Measurements from ENCODE around the gene HPCAL1. TPM values are rescaled to one million over a fixed set of nuclear protein-coding genes. Genes with fewer than 3 reads are reported as not detected.

The HPCAL1 gene
- total and polyA plus RNA-seq, 2 of the 4 experiments (the other 2 are of a cell fraction) = 8.2 to 33.7 TPM

DNA sequence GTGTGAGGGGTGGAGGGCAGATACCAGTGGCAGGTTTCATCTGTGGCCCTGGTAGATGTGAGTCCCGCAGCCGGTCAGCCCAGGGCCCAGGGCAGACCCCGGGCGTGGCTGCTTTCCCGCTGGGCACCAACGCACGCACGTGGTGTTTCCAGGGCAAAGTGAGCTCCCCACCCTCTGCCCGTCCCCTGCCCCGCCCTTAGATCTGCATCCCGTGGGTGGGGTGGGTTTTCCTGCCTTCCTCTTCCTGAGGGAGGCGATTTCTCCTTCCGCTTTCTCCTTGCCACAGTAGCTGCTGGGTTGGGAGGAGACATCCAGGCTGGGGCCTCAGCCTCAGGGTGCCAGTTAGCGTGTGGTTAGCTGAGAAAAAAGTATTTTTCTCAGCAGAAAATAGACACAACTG is 95.8 kb downstream of the HPCAL1 start:
- Histone ChIP-seq H3K4me1 (ENCODE audit: control insufficient read depth, insufficient read depth, low read length) (peaks cover 3% of the 10 kb centered on the region; the same call in 1 of the 2 replicates), H3K27me3 (ENCODE audit: control insufficient read depth, insufficient read depth, low read length) (no peaks in the 10 kb centered on the region), H3K14ac (replicated peaks; ENCODE audit: low read depth, low read length) (no peak overlapping the region), H3K36me3 (ENCODE audit: control insufficient read depth, insufficient read depth, low read length) (peaks cover 3% of the 10 kb centered on the region; the same call in 1 of the 2 replicates), H2BK20ac (ENCODE audit: low read depth, low read length) (no peak overlapping the region), H3K27ac (ENCODE audit: insufficient read depth, low read length) (no peak overlapping the region), H3K9me3 (ENCODE audit: control insufficient read depth, insufficient read depth, low read length) (no peaks in the 10 kb centered on the region), H2BK5ac (ENCODE audit: low read depth, low read length, poor library complexity, severe bottlenecking) (no peak overlapping the region), H3K23ac (ENCODE audit: low read depth, low read length) (no peak overlapping the region), H3K4ac (ENCODE audit: low read depth, low read length) (no peak overlapping the region), H4K91ac (ENCODE audit: insufficient read depth, low read depth, low read length) (no peak overlapping the region), H2BK15ac (ENCODE audit: low read depth, low read length) (no peak overlapping the region), H3K4me2 (ENCODE audit: low read depth, low read length) (no peak overlapping the region), H4K5ac (ENCODE audit: low read depth, low read length) (no peak overlapping the region), H3K9me1 (ENCODE audit: insufficient read depth, low read length) (peaks cover 9% of the 10 kb centered on the region), H3K4me3 (ENCODE audit: insufficient read depth, low read depth, low read length) (no peak overlapping the region), H3K79me1 (ENCODE audit: low read depth in 1 of 2, low read length in 2 of 2) (peaks cover 0 to 12% of the 10 kb centered on the region in 2 experiments; a peak in 2 of 4 replicates), H2AK9ac (replicated peaks; ENCODE audit: low read depth, low read length, poor library complexity) (no peak overlapping the region), H2AFZ (replicated peaks; ENCODE audit: low read length, poor library complexity) (no peak overlapping the region), H2AK5ac (ENCODE audit: low read depth, low read length) (no peak overlapping the region), H3K56ac (ENCODE audit: extremely low read depth, insufficient read depth, low read length) (no peak overlapping the region), H4K20me1 (ENCODE audit: insufficient read depth, low read length) (peaks cover 10% of the 10 kb centered on the region; the same call in 1 of the 2 replicates), H3K18ac (ENCODE audit: low read depth, low read length) (no peak overlapping the region), H3K9ac (ENCODE audit: low read depth, low read length) (no peak overlapping the region), H4K8ac (ENCODE audit: low read depth in 2 of 2, low read length in 2 of 2) (no peak overlapping the region), H2BK120ac (ENCODE audit: low read depth, low read length) (no peak overlapping the region)
- CTCF ChIA-PET = no interaction called here
- WGBS, 2 experiments (ENCODE audit: extremely low coverage in 2 of 2, insufficient read length in 1 of 2) = no CpG with 5 or more reads among the region's 14 CpGs
- ATAC-seq (ENCODE audit: low read depth) = no peak
- intact Hi-C loops (cut with micrococcal nuclease) = no loop called here
- BruUV-seq (replicated peaks) = no TSS peak
- in situ Hi-C loops (cut with MboI; ENCODE audit: low sequenced_read_pairs) = no loop called here
- POLR2A ChIA-PET (ENCODE audit: unreplicated experiment) = no interaction called here
- TF ChIP-seq RFX5 (IDR thresholded peaks at IDR 0.05; ENCODE audit: low read depth, low read length) = no peak
- TF ChIP-seq MAFK (IDR thresholded peaks at IDR 0.05; ENCODE audit: low read depth, low read length) = no peak
- TF ChIP-seq MXI1 (IDR thresholded peaks at IDR 0.05; ENCODE audit: borderline replicate concordance, low read depth, low read length) = no peak
- no peak for TF ChIP-seq RAD21 (IDR thresholded peaks at IDR 0.05; ENCODE audit: low read length)
- TF ChIP-seq BHLHE40 (IDR thresholded peaks at IDR 0.05; ENCODE audit: low read depth, low read length) = no peak
- no peak for TF ChIP-seq SMC3 (IDR thresholded peaks at IDR 0.05; ENCODE audit: low read depth, low read length)
- TF ChIP-seq, protein P1, sequence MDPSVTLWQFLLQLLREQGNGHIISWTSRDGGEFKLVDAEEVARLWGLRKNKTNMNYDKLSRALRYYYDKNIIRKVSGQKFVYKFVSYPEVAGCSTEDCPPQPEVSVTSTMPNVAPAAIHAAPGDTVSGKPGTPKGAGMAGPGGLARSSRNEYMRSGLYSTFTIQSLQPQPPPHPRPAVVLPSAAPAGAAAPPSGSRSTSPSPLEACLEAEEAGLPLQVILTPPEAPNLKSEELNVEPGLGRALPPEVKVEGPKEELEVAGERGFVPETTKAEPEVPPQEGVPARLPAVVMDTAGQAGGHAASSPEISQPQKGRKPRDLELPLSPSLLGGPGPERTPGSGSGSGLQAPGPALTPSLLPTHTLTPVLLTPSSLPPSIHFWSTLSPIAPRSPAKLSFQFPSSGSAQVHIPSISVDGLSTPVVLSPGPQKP (IDR thresholded peaks at IDR 0.05; ENCODE audit: borderline replicate concordance, low read depth, low read length) = no peak
- TF ChIP-seq USF2 (IDR thresholded peaks at IDR 0.05; ENCODE audit: low read depth, low read length) = no peak
- TF ChIP-seq, protein P2, sequence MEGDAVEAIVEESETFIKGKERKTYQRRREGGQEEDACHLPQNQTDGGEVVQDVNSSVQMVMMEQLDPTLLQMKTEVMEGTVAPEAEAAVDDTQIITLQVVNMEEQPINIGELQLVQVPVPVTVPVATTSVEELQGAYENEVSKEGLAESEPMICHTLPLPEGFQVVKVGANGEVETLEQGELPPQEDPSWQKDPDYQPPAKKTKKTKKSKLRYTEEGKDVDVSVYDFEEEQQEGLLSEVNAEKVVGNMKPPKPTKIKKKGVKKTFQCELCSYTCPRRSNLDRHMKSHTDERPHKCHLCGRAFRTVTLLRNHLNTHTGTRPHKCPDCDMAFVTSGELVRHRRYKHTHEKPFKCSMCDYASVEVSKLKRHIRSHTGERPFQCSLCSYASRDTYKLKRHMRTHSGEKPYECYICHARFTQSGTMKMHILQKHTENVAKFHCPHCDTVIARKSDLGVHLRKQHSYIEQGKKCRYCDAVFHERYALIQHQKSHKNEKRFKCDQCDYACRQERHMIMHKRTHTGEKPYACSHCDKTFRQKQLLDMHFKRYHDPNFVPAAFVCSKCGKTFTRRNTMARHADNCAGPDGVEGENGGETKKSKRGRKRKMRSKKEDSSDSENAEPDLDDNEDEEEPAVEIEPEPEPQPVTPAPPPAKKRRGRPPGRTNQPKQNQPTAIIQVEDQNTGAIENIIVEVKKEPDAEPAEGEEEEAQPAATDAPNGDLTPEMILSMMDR (conservative IDR thresholded peaks at IDR 0.05; ENCODE audit: low read depth, low read length) = no peak
- TF ChIP-seq NFE2L2 (IDR thresholded peaks at IDR 0.05; ENCODE audit: low read depth, low read length) = no peak
- no peak for TF ChIP-seq FOS (IDR thresholded peaks at IDR 0.05; ENCODE audit: low read depth, low read length)
- no peak for TF ChIP-seq POLR2A (IDR thresholded peaks at IDR 0.05; ENCODE audit: low read depth, low read length)
- TF ChIP-seq RCOR1 (IDR thresholded peaks at IDR 0.05; ENCODE audit: insufficient replicate concordance, low read length) = no peak
- dilution Hi-C loops (cut with HindIII; ENCODE audit: low sequenced_read_pairs, unreplicated experiment) = no loop called here
- DNase-seq = no peak
